GM19240 (cell line): ENCODE measurements around the gene KRTAP4-7.
"Not testable (repeated sequence)": the region's sequence is repeated elsewhere in the genome, so short reads cannot be mapped to it uniquely, and the experiment has no call there.

Experiments
- DNase-seq: peaks from one replicate; pipeline ENCODE4 v3.0.0; 2011; ENCODE audit warnings: low spot score; ENCODE audit not compliant: insufficient read length

The KRTAP4-7 gene

GRCh38 chr17:41065016-41065689 lies 18.8 kb upstream of the KRTAP4-7 start:
- not testable (repeated sequence) for DNase-seq

DNA sequence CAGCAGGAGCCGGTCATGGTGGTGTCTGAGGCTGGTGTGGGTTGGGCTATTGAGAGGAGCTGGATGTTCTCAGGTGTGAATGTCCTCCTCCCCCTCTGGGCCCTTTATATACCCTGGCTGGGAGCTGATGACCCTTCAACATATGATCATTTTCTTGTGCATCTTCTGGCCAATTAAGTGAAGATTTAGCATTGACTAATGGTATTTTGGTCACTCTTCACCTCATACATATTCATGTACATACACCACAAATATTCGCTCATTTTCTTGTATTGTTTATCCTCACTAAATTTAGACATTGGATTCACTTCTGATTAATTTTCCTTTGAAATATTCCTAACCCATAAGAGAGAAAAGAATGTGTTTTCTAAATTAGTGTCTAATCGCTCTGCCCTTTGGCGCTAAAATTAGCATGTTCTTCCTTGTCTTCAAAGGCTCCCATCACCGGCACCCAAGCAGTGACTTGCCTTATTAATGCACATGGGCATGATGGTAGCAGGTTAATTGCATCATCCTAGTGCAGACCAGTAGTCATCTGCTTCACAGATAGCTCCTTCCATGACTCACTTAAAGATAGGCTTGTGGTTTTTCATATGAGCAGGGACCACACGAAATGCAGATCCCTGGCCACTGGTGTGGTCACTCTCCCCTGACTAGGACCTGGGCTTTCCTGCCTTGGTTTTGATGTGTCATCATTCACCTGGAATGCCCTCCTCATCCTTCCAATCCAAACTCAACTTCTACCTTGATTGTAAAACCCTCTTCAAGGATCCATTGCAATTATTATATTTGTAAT lies 17.9 kb upstream of the KRTAP4-7 start, which contains the start of gene KRTAP2-4:
Gene KRTAP2-4, minus strand, starts transcription at position 51 of the 796 bp plus-strand sequence. Its CDS starts 34 bp downstream, at position 17.
- DNase-seq, result no peak

DNA sequence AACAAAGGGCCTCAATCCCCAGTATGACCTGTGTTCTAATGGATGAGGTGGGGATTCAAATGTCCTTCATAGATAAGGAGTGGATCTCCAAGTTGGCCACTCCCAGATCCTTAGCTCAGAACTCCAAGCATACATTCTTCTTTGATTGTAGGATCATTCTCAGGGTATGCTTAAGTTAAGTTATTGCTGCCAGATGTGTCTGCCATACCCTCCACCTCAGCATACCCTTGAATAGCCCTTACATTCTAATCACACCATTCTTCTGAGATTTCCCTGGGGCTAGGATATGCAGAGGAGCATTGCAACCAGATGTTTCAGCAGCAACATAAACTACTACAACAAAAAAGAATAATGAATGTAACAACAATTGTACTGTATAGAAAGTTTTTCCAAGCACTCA lies 16.7 kb upstream of the KRTAP4-7 start:
- no peak for DNase-seq

DNA sequence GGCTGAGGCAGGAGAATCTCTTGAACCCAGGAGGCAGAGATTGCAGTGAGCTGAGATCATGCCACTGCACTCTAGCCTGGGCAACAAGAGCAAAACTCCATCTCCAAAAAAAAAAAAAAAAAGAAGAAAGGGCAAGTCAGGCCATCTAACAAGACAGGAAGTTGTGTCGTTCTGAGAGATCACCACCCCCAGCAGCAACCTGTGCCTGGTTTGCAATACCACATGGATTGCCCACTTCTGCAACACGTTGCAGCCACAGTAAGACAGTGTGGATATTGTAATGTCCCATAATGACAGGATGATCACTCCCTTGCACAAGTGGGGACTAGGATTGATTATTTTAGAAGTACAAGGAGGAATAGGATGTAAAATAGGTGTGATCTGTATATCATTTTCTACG lies 14.9 kb upstream of the KRTAP4-7 start:
- no peak for DNase-seq

GRCh38 chr17:41071606-41072360 lies 12.2 kb upstream of the KRTAP4-7 start:
- DNase-seq, result no peak

- DNase-seq, result no peak
Measured at GRCh38 chr17:41073676-41074075, 10.3 kb upstream of the KRTAP4-7 start.

DNA sequence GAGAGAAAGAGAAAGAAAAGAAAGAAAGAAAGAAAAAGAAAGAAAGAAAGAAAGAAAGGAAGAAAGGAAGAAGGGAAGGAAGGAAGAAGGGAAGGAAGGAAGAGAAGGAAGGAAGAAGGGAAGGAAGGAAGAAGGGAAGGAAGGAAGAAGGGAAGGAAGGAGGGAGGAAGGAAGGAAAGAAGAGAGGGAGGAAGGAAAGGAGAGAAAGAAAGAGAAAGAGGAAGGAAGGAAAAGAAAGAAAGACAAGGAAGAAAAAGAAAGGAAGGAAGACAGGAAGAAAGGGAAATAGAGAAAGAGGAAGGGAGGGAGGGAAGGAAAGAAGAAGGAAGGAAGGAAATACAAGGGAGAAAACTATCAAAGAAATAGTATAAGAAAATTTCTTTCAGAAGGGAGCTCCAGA lies 7.2 kb upstream of the KRTAP4-7 start:
- DNase-seq, result no peak

DNA sequence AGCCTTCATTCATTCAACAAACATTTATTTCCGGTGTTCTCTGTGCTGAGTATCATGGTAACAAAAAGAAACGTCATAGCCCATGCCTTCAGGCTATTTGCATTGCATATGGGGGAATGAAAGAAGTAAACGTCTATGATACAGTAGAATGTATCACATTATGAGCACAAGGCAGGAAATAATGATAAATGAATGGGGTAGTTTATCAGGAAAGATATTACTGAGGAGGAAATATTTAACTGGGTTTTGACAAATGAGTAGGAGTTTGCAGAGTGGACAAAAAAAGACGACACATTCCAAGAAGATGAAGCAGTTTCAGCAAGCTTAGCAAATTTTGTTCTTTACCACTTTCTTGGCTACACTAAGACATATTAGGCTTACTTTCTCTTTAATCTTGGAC lies 1.3 kb upstream of the KRTAP4-7 start:
- no peak for DNase-seq

DNA sequence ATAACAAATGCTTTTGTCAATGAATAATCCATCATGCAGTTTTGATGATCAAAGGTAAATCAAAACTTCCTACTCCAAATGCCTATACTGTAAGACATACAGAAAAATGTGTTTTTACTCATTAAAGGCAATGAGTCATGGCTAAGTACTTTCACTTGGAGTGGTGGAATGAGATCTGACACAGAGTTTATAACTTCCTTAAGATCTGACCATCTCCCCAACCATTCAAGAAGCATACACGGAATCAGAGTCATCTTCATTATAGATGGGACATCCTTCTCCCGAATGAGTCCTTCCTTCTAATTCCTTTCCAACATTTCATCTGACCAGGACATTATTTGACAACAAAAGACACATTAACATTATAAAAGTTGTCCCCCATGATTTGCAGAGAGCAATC lies 523 bp upstream of the KRTAP4-7 start:
- DNase-seq, result not testable (repeated sequence)

GRCh38 chr17:41088760-41089352 lies 4.9 kb downstream of the KRTAP4-7 start:
- DNase-seq, result not testable (repeated sequence)

DNA sequence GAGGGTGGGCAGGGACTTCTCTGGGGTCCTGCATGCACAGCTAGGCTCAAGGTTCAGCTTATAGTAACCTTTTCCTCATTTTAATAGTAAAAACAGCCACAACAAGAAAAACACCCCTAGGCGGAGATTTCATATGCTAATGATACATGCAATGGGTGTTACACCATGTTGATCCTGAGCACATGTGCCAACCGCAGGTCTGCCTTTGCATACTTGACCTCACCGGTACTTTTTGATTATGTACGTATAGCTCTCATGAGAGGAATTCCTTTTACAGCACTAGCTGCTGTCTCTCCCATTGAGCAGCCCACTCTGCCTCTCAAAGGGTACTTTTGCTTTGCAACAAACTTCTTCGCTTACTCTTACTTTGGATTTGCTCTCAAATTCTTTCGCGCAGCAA lies 12.1 kb downstream of the KRTAP4-7 start:
- no peak for DNase-seq

GRCh38 chr17:41098042-41098441 lies 14.1 kb downstream of the KRTAP4-7 start, which contains the start of gene KRTAP4-8:
Gene KRTAP4-8, minus strand, starts transcription at chr17:41098142. Its CDS starts 58 bp downstream, at chr17:41098084.
- no peak for DNase-seq

DNA sequence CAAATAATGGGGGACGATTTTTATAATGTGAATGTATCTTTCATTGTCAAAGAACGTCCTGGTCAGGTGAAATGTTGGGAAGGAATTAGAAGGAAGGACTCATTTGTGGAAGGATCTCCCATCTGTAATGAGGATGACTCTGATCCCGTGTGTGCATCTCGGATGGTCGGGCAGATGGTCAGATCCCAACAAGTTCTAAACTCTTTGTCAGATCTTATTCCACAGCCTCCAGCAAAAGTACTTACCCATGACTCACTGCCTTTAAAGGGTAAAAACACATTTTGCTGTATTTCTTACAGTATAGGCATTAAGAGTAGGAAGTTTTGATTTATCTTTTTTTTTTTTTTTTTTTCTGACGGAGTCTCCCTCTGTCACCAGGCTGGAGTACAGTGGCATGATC lies 14.5 kb downstream of the KRTAP4-7 start:
- DNase-seq, result no peak

GRCh38 chr17:41099682-41100480 lies 15.9 kb downstream of the KRTAP4-7 start:
- DNase-seq, result not testable (repeated sequence)

DNA sequence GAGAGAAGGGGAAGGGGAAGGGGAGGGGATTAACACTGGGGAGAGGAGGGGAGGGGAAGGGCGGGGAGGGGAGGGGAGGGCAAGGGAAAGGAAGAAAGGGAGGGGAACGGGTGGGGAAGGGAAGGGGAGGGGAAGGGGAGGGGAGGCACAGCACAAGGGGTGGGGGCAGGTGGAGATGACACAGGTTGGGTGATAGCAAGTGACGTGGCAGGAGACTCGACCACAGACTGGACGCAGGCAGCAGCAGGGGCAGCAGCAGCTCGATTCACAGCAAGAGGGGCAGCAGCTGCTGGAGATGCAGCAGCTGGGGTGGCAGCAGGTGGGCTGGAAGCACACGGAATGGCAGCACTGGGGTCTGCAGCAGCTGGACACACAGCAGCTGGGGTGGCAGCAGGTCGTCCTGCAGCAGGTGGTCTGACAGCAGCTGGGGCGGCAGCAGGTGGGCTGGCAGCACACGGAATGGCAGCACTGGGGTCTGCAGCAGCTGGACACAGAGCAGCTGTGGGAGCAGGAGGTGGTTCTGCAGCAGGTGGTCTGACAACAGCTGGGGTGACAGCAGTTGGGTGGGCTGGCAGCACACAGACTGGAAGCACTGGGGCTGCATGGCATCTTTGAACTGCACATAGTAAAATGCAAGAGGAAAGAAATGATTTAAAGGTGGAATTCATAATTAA lies 17.8 kb downstream of the KRTAP4-7 start, which contains the start of gene KRTAP4-16:
Gene KRTAP4-16, minus strand, starts transcription at position 624 of the 674 bp plus-strand sequence. Its CDS starts 0 bp downstream, at position 624.
- DNase-seq, result no peak

DNA sequence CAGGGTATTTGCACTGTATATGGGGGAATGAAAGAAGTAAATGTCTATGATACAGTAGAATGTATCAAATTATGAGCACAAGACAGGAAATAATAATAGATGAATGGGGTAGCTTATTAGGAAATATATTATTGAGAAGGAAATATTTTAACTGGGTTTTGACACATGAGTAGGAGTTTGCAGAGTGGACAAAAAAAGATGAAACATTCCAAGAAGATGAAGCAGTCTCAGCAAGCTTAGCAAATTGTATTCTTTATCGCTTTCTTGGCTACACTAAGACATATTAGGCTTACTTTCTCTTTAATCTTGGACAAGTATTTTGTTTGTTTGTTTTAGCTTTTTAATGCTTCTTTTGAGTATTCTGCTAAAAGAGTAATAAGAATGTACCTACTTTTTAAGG lies 19.9 kb downstream of the KRTAP4-7 start:
- no peak for DNase-seq

- DNase-seq, result not testable (repeated sequence)
Measured at GRCh38 chr17:41104386-41105038, 20.6 kb downstream of the KRTAP4-7 start.

- DNase-seq, result not testable (repeated sequence)
Measured at GRCh38 chr17:41105347-41105746, 21.4 kb downstream of the KRTAP4-7 start, which contains the start of gene KRTAP4-9. Gene KRTAP4-9, plus strand, starts transcription at chr17:41105389. Its CDS starts 0 bp downstream, at chr17:41105389.

DNA sequence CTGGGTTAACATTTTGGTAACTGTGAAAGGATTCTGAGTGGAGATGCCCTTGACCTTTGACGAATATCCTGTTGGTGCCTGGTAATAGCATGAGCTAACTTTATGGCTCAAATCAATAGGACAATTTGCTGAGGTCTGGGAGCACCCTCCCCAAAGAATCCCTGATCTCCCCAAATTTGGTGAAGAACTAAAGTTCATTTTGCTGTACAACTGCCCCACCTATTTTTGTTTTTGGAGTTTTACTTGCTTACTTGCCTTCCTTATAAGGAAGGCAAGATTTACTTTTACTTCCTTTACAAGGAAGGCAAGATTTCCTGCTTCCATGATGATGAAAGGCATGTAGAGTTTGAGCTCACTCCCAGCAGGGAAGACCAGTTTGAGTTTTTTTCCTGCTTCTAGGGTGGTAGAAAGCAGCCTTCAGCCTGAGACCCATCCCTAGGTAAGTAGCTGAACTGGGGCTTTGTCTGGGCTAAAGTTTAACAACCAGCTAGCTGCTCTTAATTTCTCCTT lies 24.0 kb downstream of the KRTAP4-7 start:
- no peak for DNase-seq
